Adrenal gland (tissue), 12 donors: ENCODE measurements around the gene SPOCK2. TPM values are rescaled to one million over a fixed set of nuclear protein-coding genes. Genes with fewer than 3 reads are reported as not detected.

Source experiments
- DNase-seq, 7 donors: peaks; one replicate each; pipeline ENCODE4 v3.0.0-alpha.2; 2019 to 2020
- H3K27ac ChIP-seq, 5 donors: fragments of 200-600 bp; sonication (generic) in 4 of 5; 1 replicate in 3 of 5; 2 replicates in 2 of 5; pipeline versions ENCODE4 v1.5.1 to v1.8.0; 2016 to 2020; ENCODE audit warnings: mild to moderate bottlenecking in 1 of 5
- H3K27me3 ChIP-seq: fragments of 200-600 bp; 2 replicates; pipeline ENCODE4 v1.8.0; 2021
- H3K36me3 ChIP-seq, 2 donors: fragments of 200-600 bp; replicated peaks in 1 of 2; 1 replicate in 1 of 2; 2 replicates in 1 of 2; pipeline versions ENCODE4 v1.5.1 to v1.8.0; 2018 to 2022
- H3K4me1 ChIP-seq, 2 donors: fragments of 200-600 bp; replicated peaks in 1 of 2; 1 replicate in 1 of 2; 2 replicates in 1 of 2; pipeline versions ENCODE4 v1.5.1 to v1.8.0; 2018 to 2021
- H3K4me3 ChIP-seq, 4 donors: fragments of 200-600 bp; sonication (generic) in 3 of 4; one replicate each; pipeline ENCODE4 v1.5.1; 2016 to 2018
- H3K9me3 ChIP-seq, 3 donors: fragments of 200-600 bp; sonication (generic) in 1 of 3; replicated peaks in 1 of 3; 1 replicate in 2 of 3; 2 replicates in 1 of 3; pipeline versions ENCODE4 v1.5.1 to v1.8.0; 2016 to 2021
- CTCF ChIP-seq, 6 experiments: fragments of 450-650 bp in 4 of 6; fragments of 200-600 bp in 2 of 6; sonication (generic) in 1 of 6; IDR thresholded peaks; 1 replicate in 5 of 6; 2 replicates in 1 of 6; pipeline versions ENCODE4 v1.5.1 to v1.8.0; 2016 to 2021; ENCODE audit warnings: antibody characterized with exemption in 6 of 6, mild to moderate bottlenecking in 2 of 6, moderate library complexity in 1 of 6
- POLR2A ChIP-seq, 2 donors: fragments of 450-650 bp; IDR thresholded peaks; one replicate each; pipeline ENCODE4 v1.6.1; 2017; ENCODE audit warnings: antibody characterized with exemption in 2 of 2, mild to moderate bottlenecking in 2 of 2, moderate library complexity in 1 of 2
- WGBS, 4 donors: extraction: QIAGEN DNeasy Blood & Tissue Kit in 2 of 4; methylation state at CpG; one replicate each; pipeline versions ENCODE4 v1.1.5 to v1.1.7; 2013 to 2017; 5-methylcytosine and 5-hydroxymethylcytosine counted together
- intact Hi-C, 2 donors: fragments of 100-400 bp; cut with DNase I; formaldehyde crosslinking; loops; one replicate each; pipeline versions ENCODE4 v1.14.1 to v1.15.0; 2022 to 2023
- polyA plus RNA-seq, 3 donors: library from polyadenylated mRNA; stranded (reverse); fragments of 200-250 nt in 2 of 3; fragments of 350-450 nt in 1 of 3; fragmentation: Illumina TruSeq in 1 of 3; extraction: RNeasy Lipid Tissue Mini Kit (QIAGEN cat#74804) in 1 of 3; gene quantifications; one replicate each; pipeline ENCODE4 v1.2.3, GENCODE V29; 2013 to 2014
- total RNA-seq, 9 donors: library from RNA; depleted of rRNA in 4 of 9; stranded (reverse); fragments of >200 nt in 4 of 9; fragments of 120-200 nt in 1 of 9; fragmentation: NEBNext Ultra II Directional in 1 of 9; extraction: Animal tissue kit (Norgen Biotek cat#: 25700) in 1 of 9; gene quantifications; one replicate each; pipeline versions ENCODE4 v1.1.0 to v1.2.4, GENCODE V29; 2013 to 2023
- donor health status: healthy with polysubstance abuse.
- donor health status: Bipolar disorder and iron deficiency.
- donor health status: DM: yes; HTN: yes; CAD: no.
- donor health status: DM: no; HTN: no; CAD: no.
- donor health status: DM: no; HTN: no; CAD: no.
- donor health status: DM: yes; HTN: yes; CAD: no.

Gene SPOCK2
- total and polyA plus RNA-seq, 12 donors, result 11.7 to 68.9 (median 37.4) TPM

GRCh38 chr10:72133517-72133916, 45.2 kb upstream of the SPOCK2 start:
- Histone ChIP-seq H3K27ac (peak overlapping the region in 1 of 5 donors; percentile 12), H3K4me1 (peaks cover 0 to 12% of the 10 kb centered on the region in 2 donors), H3K36me3 (peaks cover 0 to 8% of the 10 kb centered on the region in 2 donors), H3K27me3 (no peaks in the 10 kb centered on the region), H3K9me3 (no peaks in the 10 kb centered on the region), H3K4me3 (no peak overlapping the region)
- no peak for DNase-seq
- TF ChIP-seq POLR2A (IDR thresholded peaks at IDR 0.05) (no peak), CTCF (IDR thresholded peaks at IDR 0.05) (no peak)
- intact Hi-C loops, result loop anchor here in 1 of 2 donors (10.0 kb wide), 1 partner anchor 211 kb away; no protein-coding TSS in a partner anchor

- Histone ChIP-seq H3K27ac (peak overlapping the region in 1 of 5 donors; percentile 61), H3K9me3 (no peaks in the 10 kb centered on the region), H3K27me3 (no peaks in the 10 kb centered on the region), H3K36me3 (peaks cover 0 to 8% of the 10 kb centered on the region in 2 donors), H3K4me3 (no peak overlapping the region), H3K4me1 (peaks cover 0 to 17% of the 10 kb centered on the region in 2 donors)
- TF ChIP-seq POLR2A (IDR thresholded peaks at IDR 0.05) (no peak), CTCF (IDR thresholded peaks at IDR 0.05) (no peak)
- 88 to 96% (median 90%) methylated on average over 4 of the region's 4 CpGs for WGBS, 4 donors
- intact Hi-C loops, result loop anchor here in 1 of 2 donors (10.0 kb wide), 1 partner anchor 212 kb away; no protein-coding TSS in a partner anchor
- no peak for DNase-seq
Measured at GRCh38 chr10:72132854-72133253, 44.5 kb upstream of the SPOCK2 start.

- WGBS, 4 donors, result 73 to 91% (median 84%) methylated on average over 2 of the region's 2 CpGs
- H3K27me3 ChIP-seq, result no peaks in the 10 kb centered on the region
- intact Hi-C loops, result loop anchor here (10.0 kb wide), 2 partner anchors 97 to 207 kb away; no protein-coding TSS in a partner anchor
- no peak for DNase-seq
- H3K4me3 ChIP-seq, result no peak overlapping the region
- no peak overlapping the region for H3K27ac ChIP-seq
- H3K36me3 ChIP-seq, result no peaks in the 10 kb centered on the region
- TF ChIP-seq CTCF (IDR thresholded peaks at IDR 0.05), result no peak
- TF ChIP-seq POLR2A (IDR thresholded peaks at IDR 0.05), result no peak
- H3K9me3 ChIP-seq, result no peaks in the 10 kb centered on the region
- H3K4me1 ChIP-seq, result peaks cover 4 to 21% of the 10 kb centered on the region in 2 donors
Measured at GRCh38 chr10:72127571-72127970, 39.2 kb upstream of the SPOCK2 start.

- 85 to 95% (median 89%) methylated on average over 3 of the region's 3 CpGs for WGBS, 4 donors
- intact Hi-C loops, result loop anchor here (10.0 kb wide), 2 partner anchors 98 to 208 kb away; no protein-coding TSS in a partner anchor
Measured at GRCh38 chr10:72126872-72127232, 38.5 kb upstream of the SPOCK2 start.

More at GRCh38 chr10:72126872-72127232, 38.5 kb upstream of the SPOCK2 start:
- Histone ChIP-seq H3K4me1 (peaks cover 4 to 17% of the 10 kb centered on the region in 2 donors), H3K27me3 (no peaks in the 10 kb centered on the region), H3K36me3 (no peaks in the 10 kb centered on the region), H3K9me3 (no peaks in the 10 kb centered on the region), H3K27ac (no peak overlapping the region), H3K4me3 (no peak overlapping the region)
- DNase-seq, result no peak
- TF ChIP-seq POLR2A (IDR thresholded peaks at IDR 0.05) (no peak), CTCF (IDR thresholded peaks at IDR 0.05) (no peak)
